HG02870 (cell line): ENCODE data around the gene RASGRF1.

ENCODE experiments used
- ATAC-seq: cut with Tn5 transposase; IDR thresholded peaks from one replicate; pipeline ENCODE4 v1.9.1; 2021; ENCODE audit warnings: mild to moderate bottlenecking, moderate library complexity; ENCODE audit not compliant: unreplicated experiment

RASGRF1 gene

GRCh38 chr15:78959360-78959759 is 131.2 kb downstream of the RASGRF1 start:
- no peak for ATAC-seq

GRCh38 chr15:78957416-78958093 is 133.0 kb downstream of the RASGRF1 start:
- no peak for ATAC-seq

- no peak for ATAC-seq
Observed at GRCh38 chr15:78956937-78957336, 133.6 kb downstream of the RASGRF1 start.

- ATAC-seq, result no peak
Observed at GRCh38 chr15:78955355-78955754, 135.2 kb downstream of the RASGRF1 start.

- ATAC-seq, result no peak
Observed at GRCh38 chr15:78951841-78952238, 138.7 kb downstream of the RASGRF1 start.

GRCh38 chr15:78950902-78951840 is 139.4 kb downstream of the RASGRF1 start:
- ATAC-seq, result no peak

- no peak for ATAC-seq
Observed at GRCh38 chr15:78950343-78950742, 140.2 kb downstream of the RASGRF1 start.

GRCh38 chr15:78949461-78949860 is 141.1 kb downstream of the RASGRF1 start:
- no peak for ATAC-seq

- ATAC-seq, result no peak
Observed at GRCh38 chr15:78947506-78947905, 143.1 kb downstream of the RASGRF1 start.

- no peak for ATAC-seq
Observed at GRCh38 chr15:78946493-78946892, 144.1 kb downstream of the RASGRF1 start.

- peak; percentile 70 for ATAC-seq
Observed at GRCh38 chr15:78944669-78945407, 145.7 kb downstream of the RASGRF1 start, which contains the start of gene CTSH. Gene CTSH (minus strand): TSS chr15:78945046. CDS start chr15:78944981, 65 bp downstream.

GRCh38 chr15:78944202-78944625 is 146.4 kb downstream of the RASGRF1 start:
- peak; percentile 19 for ATAC-seq

GRCh38 chr15:78943692-78944091 is 146.9 kb downstream of the RASGRF1 start:
- no peak for ATAC-seq

- no peak for ATAC-seq
Observed at GRCh38 chr15:78942741-78943140, 147.8 kb downstream of the RASGRF1 start.

GRCh38 chr15:78938658-78939488 is 151.7 kb downstream of the RASGRF1 start:
- peak; percentile 55 for ATAC-seq

- no peak for ATAC-seq
Observed at GRCh38 chr15:78937132-78937739, 153.3 kb downstream of the RASGRF1 start.

GRCh38 chr15:78934655-78935023 is 155.9 kb downstream of the RASGRF1 start:
- no peak for ATAC-seq

GRCh38 chr15:78933823-78934654 is 156.5 kb downstream of the RASGRF1 start:
- no peak for ATAC-seq

GRCh38 chr15:78933187-78933822 is 157.3 kb downstream of the RASGRF1 start:
- ATAC-seq, result no peak
